GM12878 (cell line): ENCODE results near the gene ANO2. TPM values are rescaled to one million over a fixed set of nuclear protein-coding genes. Genes with fewer than 3 reads are reported as not detected.

Experiments
- ATAC-seq: fragments of 200-7000 bp; cut with Tn5 transposase; 3 replicates; pipeline ENCODE4 v1.9.1; 2020; ENCODE audit warnings: mild to moderate bottlenecking, moderate library complexity
- BruUV-seq: library from RNA; stranded (reverse); fragments of 400-500 nt; replicated peaks from 2 replicates; lab custom pipeline; 2021; lab: Mats Ljungman, UMichigan
- CTCF ChIA-PET: fragments of 300-600 bp; sonication (Branson Sonifier 250); formaldehyde crosslinking; extraction: SDS; loops from one replicate; lab custom pipeline; 2021; ENCODE audit warnings: inconsistent platforms; lab: Yijun Ruan, JAX
- POLR2A ChIA-PET: fragments of 350-600 bp; formaldehyde crosslinking; extraction: SDS; loops from one replicate; lab custom pipeline; 2021; ENCODE audit warnings: inconsistent platforms; lab: Charles Lee
- RAD21 ChIA-PET: fragments of 300-600 bp; sonication (Branson Sonifier 250); formaldehyde crosslinking; loops from one replicate; lab custom pipeline; 2023; ENCODE audit warnings: antibody characterized with exemption; ENCODE audit not compliant: unreplicated experiment; lab: Charles Lee
- SMC1A ChIA-PET: fragments of 300-600 bp; sonication (Branson Sonifier 250); formaldehyde crosslinking; loops from one replicate; lab custom pipeline; 2023; ENCODE audit not compliant: unreplicated experiment, uncharacterized antibody; lab: Charles Lee
- DNase-seq: peaks from one replicate; pipeline ENCODE4 v3.0.0-alpha.2; 2011; ENCODE audit warnings: low read depth, low spot score
- FAIRE-seq: peaks from 3 replicates; lab custom pipeline; 2011; peaks lifted over from hg19 to GRCh38; lab: Jason Lieb, UNC
- H2AFZ ChIP-seq: 2 replicates; pipeline ENCODE4 v1.6.0; 2011; ENCODE audit warnings: low read depth, low read length, control low read depth; ENCODE audit not compliant: control insufficient read depth
- H3K27ac ChIP-seq: 2 replicates; pipeline ENCODE4 v1.5.1; 2011; ENCODE audit warnings: control low read depth; ENCODE audit not compliant: control insufficient read depth, insufficient read depth
- H3K27me3 ChIP-seq, 2 experiments: replicated peaks in 1 of 2; 2 replicates each; pipeline versions ENCODE4 v1.6.0 to v1.6.1; 2011; ENCODE audit warnings: low read length in 1 of 2; ENCODE audit not compliant: control insufficient read depth in 2 of 2, insufficient read depth in 2 of 2
- H3K36me3 ChIP-seq, 2 experiments: 2 replicates each; pipeline ENCODE4 v1.5.1; 2011; ENCODE audit warnings: low read length in 1 of 2; ENCODE audit not compliant: control insufficient read depth in 2 of 2, insufficient read depth in 2 of 2
- H3K4me1 ChIP-seq: 2 replicates; pipeline ENCODE4 v1.6.1; 2011; ENCODE audit warnings: mild to moderate bottlenecking, low read length, moderate library complexity, mixed read lengths; ENCODE audit not compliant: control insufficient read depth, insufficient read depth
- H3K4me2 ChIP-seq: 2 replicates; pipeline ENCODE4 v1.6.0; 2011; ENCODE audit warnings: control low read depth; ENCODE audit not compliant: control insufficient read depth, insufficient read depth
- H3K4me3 ChIP-seq: fragments of 200-600 bp; sonication (generic); 2 replicates; pipeline ENCODE4 v1.5.1; 2016
- H3K79me2 ChIP-seq: 2 replicates; pipeline ENCODE4 v1.6.0; 2011; ENCODE audit warnings: low read length; ENCODE audit not compliant: control insufficient read depth, insufficient read depth
- H3K9ac ChIP-seq: 2 replicates; pipeline ENCODE4 v1.8.0; 2011; ENCODE audit warnings: low read length, control low read depth, mixed read lengths; ENCODE audit not compliant: control insufficient read depth, insufficient read depth
- H3K9me3 ChIP-seq: replicated peaks from 3 replicates; pipeline ENCODE4 v1.5.1; 2011; ENCODE audit warnings: mild to moderate bottlenecking, low read length; ENCODE audit not compliant: control insufficient read depth, insufficient read depth
- H4K20me1 ChIP-seq: 2 replicates; pipeline ENCODE4 v1.6.0; 2011; ENCODE audit not compliant: control insufficient read depth, insufficient read depth
- MEF2A ChIP-seq: IDR thresholded peaks from 2 replicates; pipeline ENCODE4 v1.6.1; 2011; ENCODE audit warnings: low read depth, mild to moderate bottlenecking, low read length, moderate library complexity; ENCODE audit not compliant: insufficient read depth
- MLLT1 ChIP-seq: fragments of 450-650 bp; IDR thresholded peaks from 2 replicates; pipeline ENCODE4 v1.6.1; 2016; ENCODE audit warnings: mild to moderate bottlenecking
- PAX8 ChIP-seq: fragments of 450-650 bp; IDR thresholded peaks from 2 replicates; pipeline ENCODE4 v1.6.1; 2017; ENCODE audit warnings: mild to moderate bottlenecking, moderate library complexity
- RAD21 ChIP-seq: IDR thresholded peaks from 2 replicates; pipeline ENCODE4 v1.6.1; 2011; ENCODE audit warnings: mild to moderate bottlenecking, low read depth, low read length, moderate library complexity; ENCODE audit not compliant: insufficient read depth
- RELA ChIP-seq: fragments of 450-650 bp; IDR thresholded peaks from 2 replicates; pipeline ENCODE4 v1.8.0; 2014; ENCODE audit warnings: borderline replicate concordance; ENCODE audit not compliant: partially characterized antibody
- SMAD5 ChIP-seq: IDR thresholded peaks from 2 replicates; pipeline ENCODE4 v1.6.1; 2016; ENCODE audit warnings: antibody characterized with exemption, low read depth
- TCF3 ChIP-seq: IDR thresholded peaks from 2 replicates; pipeline ENCODE4 v1.6.1; 2012; ENCODE audit warnings: low read depth, mild to moderate bottlenecking, low read length, borderline replicate concordance; ENCODE audit not compliant: insufficient read depth
- ZNF274 ChIP-seq: IDR thresholded peaks from one replicate; pipeline ENCODE4 v1.8.0; 2011; ENCODE audit not compliant: insufficient read length, insufficient read depth
- WGBS: methylation state at CpG from one replicate; pipeline ENCODE4 v1.1.6; 2016; ENCODE audit warnings: low lambda C conversion rate; ENCODE audit not compliant: insufficient replicate concordance, insufficient coverage; ENCODE audit errors: missing lambda C conversion rate; 5-methylcytosine and 5-hydroxymethylcytosine counted together
- in situ Hi-C: fragments of 300-500 bp; cut with MboI; formaldehyde crosslinking; loops from 9 replicates; pipeline ENCODE4 v1.14.3; 2018; ENCODE audit warnings: mixed read lengths
- intact Hi-C: fragments of 100-400 bp; cut with micrococcal nuclease; formaldehyde crosslinking; loops from one replicate; pipeline ENCODE4 v1.14.2; 2022; ENCODE audit not compliant: unreplicated experiment
- polyA plus RNA-seq, 11 experiments: library from polyadenylated mRNA; depleted of rRNA in 4 of 11; unstranded in 6 of 11; stranded (reverse) in 5 of 11; fragments of >200 nt; fragmentation: Nextera tagmentation in 4 of 11; fragmentation: Illumina TruSeq in 1 of 11; extraction: Ambion mirVana in 4 of 11; extraction: Trizol in 1 of 11; gene quantifications; 1 replicate in 1 of 11; 2 replicates in 10 of 11; pipeline versions ENCODE4 v1.2.1 to v1.2.3, GENCODE V29; 2011 to 2016; ENCODE audit warnings: inconsistent platforms in 2 of 11, missing spikeins in 2 of 11, low read depth in 1 of 11
- total RNA-seq, 4 experiments: library from RNA; depleted of rRNA in 3 of 4; stranded (reverse); fragments of >200 nt in 3 of 4; fragmentation: Illumina TruSeq in 1 of 4; extraction: Trizol in 1 of 4; gene quantifications; 2 replicates each; pipeline versions ENCODE4 v1.2.1 to v1.2.3, GENCODE V29; 2013 to 2021
- TF ChIP-seq, protein P1 (sequence below): IDR thresholded peaks from 2 replicates; pipeline ENCODE4 v1.6.1; 2012; ENCODE audit warnings: improper control_type of control experiment, low read depth, low read length; ENCODE audit not compliant: insufficient replicate concordance
- TF ChIP-seq, protein P2 (sequence below): fragments of 450-650 bp; IDR thresholded peaks from 2 replicates; pipeline ENCODE4 v1.6.1; 2014; ENCODE audit warnings: mild to moderate bottlenecking
- TF ChIP-seq, protein P3 (sequence below): fragments of 450-650 bp; formaldehyde crosslinking; IDR thresholded peaks from 2 replicates; pipeline ENCODE4 v1.4.0; 2020; ENCODE audit warnings: mild to moderate bottlenecking, moderate library complexity

ANO2 gene
- total and polyA plus RNA-seq, 10 of the 15 experiments (the other 5 are each of a cell fraction or from before 2014, with no cell fraction given), result not detected

- TF ChIP-seq, protein P1, sequence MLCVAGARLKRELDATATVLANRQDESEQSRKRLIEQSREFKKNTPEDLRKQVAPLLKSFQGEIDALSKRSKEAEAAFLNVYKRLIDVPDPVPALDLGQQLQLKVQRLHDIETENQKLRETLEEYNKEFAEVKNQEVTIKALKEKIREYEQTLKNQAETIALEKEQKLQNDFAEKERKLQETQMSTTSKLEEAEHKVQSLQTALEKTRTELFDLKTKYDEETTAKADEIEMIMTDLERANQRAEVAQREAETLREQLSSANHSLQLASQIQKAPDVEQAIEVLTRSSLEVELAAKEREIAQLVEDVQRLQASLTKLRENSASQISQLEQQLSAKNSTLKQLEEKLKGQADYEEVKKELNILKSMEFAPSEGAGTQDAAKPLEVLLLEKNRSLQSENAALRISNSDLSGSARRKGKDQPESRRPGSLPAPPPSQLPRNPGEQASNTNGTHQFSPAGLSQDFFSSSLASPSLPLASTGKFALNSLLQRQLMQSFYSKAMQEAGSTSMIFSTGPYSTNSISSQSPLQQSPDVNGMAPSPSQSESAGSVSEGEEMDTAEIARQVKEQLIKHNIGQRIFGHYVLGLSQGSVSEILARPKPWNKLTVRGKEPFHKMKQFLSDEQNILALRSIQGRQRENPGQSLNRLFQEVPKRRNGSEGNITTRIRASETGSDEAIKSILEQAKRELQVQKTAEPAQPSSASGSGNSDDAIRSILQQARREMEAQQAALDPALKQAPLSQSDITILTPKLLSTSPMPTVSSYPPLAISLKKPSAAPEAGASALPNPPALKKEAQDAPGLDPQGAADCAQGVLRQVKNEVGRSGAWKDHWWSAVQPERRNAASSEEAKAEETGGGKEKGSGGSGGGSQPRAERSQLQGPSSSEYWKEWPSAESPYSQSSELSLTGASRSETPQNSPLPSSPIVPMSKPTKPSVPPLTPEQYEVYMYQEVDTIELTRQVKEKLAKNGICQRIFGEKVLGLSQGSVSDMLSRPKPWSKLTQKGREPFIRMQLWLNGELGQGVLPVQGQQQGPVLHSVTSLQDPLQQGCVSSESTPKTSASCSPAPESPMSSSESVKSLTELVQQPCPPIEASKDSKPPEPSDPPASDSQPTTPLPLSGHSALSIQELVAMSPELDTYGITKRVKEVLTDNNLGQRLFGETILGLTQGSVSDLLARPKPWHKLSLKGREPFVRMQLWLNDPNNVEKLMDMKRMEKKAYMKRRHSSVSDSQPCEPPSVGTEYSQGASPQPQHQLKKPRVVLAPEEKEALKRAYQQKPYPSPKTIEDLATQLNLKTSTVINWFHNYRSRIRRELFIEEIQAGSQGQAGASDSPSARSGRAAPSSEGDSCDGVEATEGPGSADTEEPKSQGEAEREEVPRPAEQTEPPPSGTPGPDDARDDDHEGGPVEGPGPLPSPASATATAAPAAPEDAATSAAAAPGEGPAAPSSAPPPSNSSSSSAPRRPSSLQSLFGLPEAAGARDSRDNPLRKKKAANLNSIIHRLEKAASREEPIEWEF, result no peak
- TF ChIP-seq RELA, result no peak
- no peak for TF ChIP-seq TCF3
- TF ChIP-seq RAD21, result no peak
- TF ChIP-seq SMAD5, result no peak
These were observed 127.8 kb downstream of the ANO2 start (continued) for GRCh38 chr12:5817246-5817645.

DNA sequence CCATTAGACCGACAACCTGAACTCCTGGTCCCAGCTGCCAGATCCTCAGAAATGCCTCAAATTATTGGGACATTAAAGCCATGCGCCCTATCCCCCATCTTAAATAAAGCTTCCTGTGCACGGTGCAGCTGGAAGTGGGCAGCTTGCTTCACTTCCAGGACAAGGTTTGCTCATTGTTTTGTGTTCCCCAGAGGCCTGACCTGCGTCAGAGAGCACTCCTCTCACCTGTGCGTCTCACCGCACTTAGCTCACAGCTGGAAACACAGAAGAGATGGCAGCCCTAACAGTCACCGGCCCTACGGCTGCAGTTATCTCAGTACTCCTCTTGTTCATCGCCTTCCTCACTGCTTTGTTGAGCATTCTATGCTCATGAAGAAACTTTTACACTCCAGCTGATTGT is 135.5 kb downstream of the ANO2 start:
- POLR2A ChIA-PET, result no interaction called here
- intact Hi-C loops, result no loop called here
- no TSS peak for BruUV-seq
- DNase-seq (no peak), ATAC-seq (no peak), FAIRE-seq (no peak)
- WGBS, result 68% methylated on average over 9 of the region's 9 CpGs
- no peaks in the 10 kb centered on the region for H4K20me1 ChIP-seq
- no peak overlapping the region for H3K4me2 ChIP-seq
- no peaks in the 10 kb centered on the region for H3K79me2 ChIP-seq
- CTCF ChIA-PET, result no interaction called here
- H3K4me1 ChIP-seq, result no peaks in the 10 kb centered on the region
- H3K27ac ChIP-seq, result no peak overlapping the region
- H3K9me3 ChIP-seq, result no peaks in the 10 kb centered on the region
- in situ Hi-C loops, result no loop called here
- H3K27me3 ChIP-seq, result peaks cover 0 to 3% of the 10 kb centered on the region in 2 experiments; a peak in 2 of 4 replicates
- H3K9ac ChIP-seq, result no peak overlapping the region
- H3K36me3 ChIP-seq, result no peaks in the 10 kb centered on the region
- H2AFZ ChIP-seq, result no peak overlapping the region
- RAD21 ChIA-PET, result no interaction called here
- SMC1A ChIA-PET, result no interaction called here
- H3K4me3 ChIP-seq, result no peak overlapping the region
- TF ChIP-seq, protein P2, sequence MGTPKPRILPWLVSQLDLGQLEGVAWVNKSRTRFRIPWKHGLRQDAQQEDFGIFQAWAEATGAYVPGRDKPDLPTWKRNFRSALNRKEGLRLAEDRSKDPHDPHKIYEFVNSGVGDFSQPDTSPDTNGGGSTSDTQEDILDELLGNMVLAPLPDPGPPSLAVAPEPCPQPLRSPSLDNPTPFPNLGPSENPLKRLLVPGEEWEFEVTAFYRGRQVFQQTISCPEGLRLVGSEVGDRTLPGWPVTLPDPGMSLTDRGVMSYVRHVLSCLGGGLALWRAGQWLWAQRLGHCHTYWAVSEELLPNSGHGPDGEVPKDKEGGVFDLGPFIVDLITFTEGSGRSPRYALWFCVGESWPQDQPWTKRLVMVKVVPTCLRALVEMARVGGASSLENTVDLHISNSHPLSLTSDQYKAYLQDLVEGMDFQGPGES, result no peak
- TF ChIP-seq, protein P3, sequence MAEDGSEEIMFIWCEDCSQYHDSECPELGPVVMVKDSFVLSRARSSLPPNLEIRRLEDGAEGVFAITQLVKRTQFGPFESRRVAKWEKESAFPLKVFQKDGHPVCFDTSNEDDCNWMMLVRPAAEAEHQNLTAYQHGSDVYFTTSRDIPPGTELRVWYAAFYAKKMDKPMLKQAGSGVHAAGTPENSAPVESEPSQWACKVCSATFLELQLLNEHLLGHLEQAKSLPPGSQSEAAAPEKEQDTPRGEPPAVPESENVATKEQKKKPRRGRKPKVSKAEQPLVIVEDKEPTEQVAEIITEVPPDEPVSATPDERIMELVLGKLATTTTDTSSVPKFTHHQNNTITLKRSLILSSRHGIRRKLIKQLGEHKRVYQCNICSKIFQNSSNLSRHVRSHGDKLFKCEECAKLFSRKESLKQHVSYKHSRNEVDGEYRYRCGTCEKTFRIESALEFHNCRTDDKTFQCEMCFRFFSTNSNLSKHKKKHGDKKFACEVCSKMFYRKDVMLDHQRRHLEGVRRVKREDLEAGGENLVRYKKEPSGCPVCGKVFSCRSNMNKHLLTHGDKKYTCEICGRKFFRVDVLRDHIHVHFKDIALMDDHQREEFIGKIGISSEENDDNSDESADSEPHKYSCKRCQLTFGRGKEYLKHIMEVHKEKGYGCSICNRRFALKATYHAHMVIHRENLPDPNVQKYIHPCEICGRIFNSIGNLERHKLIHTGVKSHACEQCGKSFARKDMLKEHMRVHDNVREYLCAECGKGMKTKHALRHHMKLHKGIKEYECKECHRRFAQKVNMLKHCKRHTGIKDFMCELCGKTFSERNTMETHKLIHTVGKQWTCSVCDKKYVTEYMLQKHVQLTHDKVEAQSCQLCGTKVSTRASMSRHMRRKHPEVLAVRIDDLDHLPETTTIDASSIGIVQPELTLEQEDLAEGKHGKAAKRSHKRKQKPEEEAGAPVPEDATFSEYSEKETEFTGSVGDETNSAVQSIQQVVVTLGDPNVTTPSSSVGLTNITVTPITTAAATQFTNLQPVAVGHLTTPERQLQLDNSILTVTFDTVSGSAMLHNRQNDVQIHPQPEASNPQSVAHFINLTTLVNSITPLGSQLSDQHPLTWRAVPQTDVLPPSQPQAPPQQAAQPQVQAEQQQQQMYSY (CRISPR knock-in tag), result no peak
- TF ChIP-seq SMAD5, result no peak
- no peak for TF ChIP-seq MEF2A
- no peak for TF ChIP-seq ZNF274
- no peak for TF ChIP-seq PAX8
- no peak for TF ChIP-seq MLLT1
